SK-N-SH treated with all-trans-retinoic acid at 6 μM for 48 hours (cell line): Measurements from ENCODE around the gene TM4SF20.

ENCODE experiments used
- ATAC-seq: fragments of 200-7000 bp; cut with Tn5 transposase; 3 replicates; pipeline ENCODE4 v1.9.1; 2020; ENCODE audit warnings: mild to moderate bottlenecking, moderate library complexity
- ARNTL ChIP-seq: fragments of 450-650 bp; formaldehyde crosslinking; IDR thresholded peaks from 2 replicates; pipeline ENCODE4 v1.5.0; 2020; ENCODE audit warnings: low read depth, mild to moderate bottlenecking, moderate library complexity, borderline replicate concordance
- BACH2 ChIP-seq: fragments of 250-450 bp; sonication (Bioruptor Pico); IDR thresholded peaks from 2 replicates; pipeline ENCODE4 v1.9.0; 2021; ENCODE audit warnings: mild to moderate bottlenecking, borderline replicate concordance
- CSDC2 ChIP-seq: fragments of 250-450 bp; sonication (Bioruptor Pico); IDR thresholded peaks from 2 replicates; pipeline ENCODE4 v1.5.0; 2020; ENCODE audit warnings: mild to moderate bottlenecking, moderate library complexity
- CSRNP3 ChIP-seq: fragments of 250-450 bp; sonication (Bioruptor Pico); IDR thresholded peaks from 2 replicates; pipeline ENCODE4 v1.5.1; 2021; ENCODE audit warnings: mild to moderate bottlenecking, moderate library complexity
- ESRRG ChIP-seq: fragments of 250-450 bp; sonication (Bioruptor Pico); IDR thresholded peaks from 2 replicates; pipeline ENCODE4 v1.6.1; 2021; ENCODE audit warnings: mild to moderate bottlenecking
- GLIS3 ChIP-seq: fragments of 250-450 bp; sonication (Bioruptor Pico); IDR thresholded peaks from 2 replicates; pipeline ENCODE4 v1.5.0; 2020; ENCODE audit warnings: mild to moderate bottlenecking, moderate library complexity
- ISL1 ChIP-seq: fragments of 250-450 bp; sonication (Bioruptor Pico); IDR thresholded peaks from 2 replicates; pipeline ENCODE4 v2.1.2; 2022; ENCODE audit warnings: mild to moderate bottlenecking, moderate library complexity
- OSR1 ChIP-seq: fragments of 250-450 bp; sonication (Bioruptor Pico); IDR thresholded peaks from 2 replicates; pipeline ENCODE4 v1.8.0; 2022; ENCODE audit warnings: moderate library complexity, mild to moderate bottlenecking, inconsistent platforms
- PATZ1 ChIP-seq: fragments of 250-450 bp; sonication (Bioruptor Pico); IDR thresholded peaks from 2 replicates; pipeline ENCODE4 v1.8.0; 2020; ENCODE audit warnings: mild to moderate bottlenecking, moderate library complexity, borderline replicate concordance
- POU6F1 ChIP-seq: fragments of 250-450 bp; sonication (Bioruptor Pico); IDR thresholded peaks from 2 replicates; pipeline ENCODE4 v1.8.0; 2021; ENCODE audit warnings: low read depth, mild to moderate bottlenecking, moderate library complexity, borderline replicate concordance
- PPARA ChIP-seq: fragments of 250-450 bp; sonication (Bioruptor Pico); IDR thresholded peaks from 2 replicates; pipeline ENCODE4 v1.5.0; 2020; ENCODE audit warnings: mild to moderate bottlenecking, borderline replicate concordance
- RARB ChIP-seq: fragments of 250-450 bp; sonication (Bioruptor Pico); IDR thresholded peaks from 2 replicates; pipeline ENCODE4 v1.8.0; 2021; ENCODE audit warnings: mild to moderate bottlenecking, moderate library complexity
- SNAI2 ChIP-seq: fragments of 250-450 bp; sonication (Bioruptor Pico); IDR thresholded peaks from 2 replicates; pipeline ENCODE4 v1.5.0; 2020; ENCODE audit warnings: mild to moderate bottlenecking, moderate library complexity
- TCF4 ChIP-seq: fragments of 250-450 bp; sonication (Bioruptor Pico); IDR thresholded peaks from 2 replicates; pipeline ENCODE4 v1.8.0; 2021; ENCODE audit warnings: mild to moderate bottlenecking, moderate library complexity, borderline replicate concordance
- TOX ChIP-seq: fragments of 250-450 bp; sonication (Bioruptor Pico); IDR thresholded peaks from 2 replicates; pipeline ENCODE4 v1.8.0; 2021; ENCODE audit warnings: mild to moderate bottlenecking, moderate library complexity, borderline replicate concordance
- TSHZ2 ChIP-seq: fragments of 250-450 bp; sonication (Bioruptor Pico); IDR thresholded peaks from 2 replicates; pipeline ENCODE4 v1.5.0; 2020; ENCODE audit warnings: mild to moderate bottlenecking, moderate library complexity
- ZC3H10 ChIP-seq: fragments of 250-450 bp; sonication (Bioruptor Pico); IDR thresholded peaks from 2 replicates; pipeline ENCODE4 v1.5.1; 2021; ENCODE audit warnings: mild to moderate bottlenecking, moderate library complexity
- ZFP3 ChIP-seq: fragments of 250-450 bp; sonication (Bioruptor Pico); IDR thresholded peaks from 2 replicates; pipeline ENCODE4 v1.5.0; 2020; ENCODE audit warnings: mild to moderate bottlenecking, moderate library complexity
- ZFP30 ChIP-seq: fragments of 450-650 bp; formaldehyde crosslinking; IDR thresholded peaks from 2 replicates; pipeline ENCODE4 v1.5.0; 2022; ENCODE audit warnings: mild to moderate bottlenecking, moderate library complexity
- ZNF565 ChIP-seq: fragments of 450-650 bp; formaldehyde crosslinking; conservative IDR thresholded peaks from 2 replicates; pipeline ENCODE4 v1.5.0; 2020; ENCODE audit warnings: low read depth, mild to moderate bottlenecking, moderate library complexity
- ZNF70 ChIP-seq: fragments of 450-650 bp; formaldehyde crosslinking; IDR thresholded peaks from 2 replicates; pipeline ENCODE4 v1.5.0; 2020; ENCODE audit warnings: mild to moderate bottlenecking, moderate library complexity
- ZNF8 ChIP-seq: fragments of 450-650 bp; formaldehyde crosslinking; IDR thresholded peaks from 2 replicates; pipeline ENCODE4 v1.5.0; 2020; ENCODE audit warnings: mild to moderate bottlenecking, moderate library complexity

Gene TM4SF20

GRCh38 chr2:227322530-227323205 is 56.4 kb downstream of the TM4SF20 start:
- no peak for TF ChIP-seq PPARA (CRISPR knock-in tag)
- no peak for TF ChIP-seq ZC3H10 (CRISPR knock-in tag)
- no peak for TF ChIP-seq ZFP3 (CRISPR knock-in tag)
- no peak for TF ChIP-seq ESRRG (CRISPR knock-in tag)
- TF ChIP-seq CSRNP3 = no peak
- no peak for TF ChIP-seq POU6F1 (CRISPR knock-in tag)
- no peak for TF ChIP-seq TOX
- no peak for ATAC-seq

GRCh38 chr2:227320305-227321094 is 58.6 kb downstream of the TM4SF20 start:
- no peak for TF ChIP-seq ZC3H10 (CRISPR knock-in tag)
- TF ChIP-seq TCF4 (CRISPR knock-in tag) = no peak
- no peak for TF ChIP-seq OSR1 (CRISPR knock-in tag)
- no peak for TF ChIP-seq ZNF70
- TF ChIP-seq RARB (CRISPR knock-in tag) = no peak
- TF ChIP-seq PATZ1 = no peak
- no peak for TF ChIP-seq TOX
- no peak for TF ChIP-seq ARNTL (CRISPR knock-in tag)
- TF ChIP-seq ZFP30 (CRISPR knock-in tag) = no peak
- TF ChIP-seq GLIS3 (CRISPR knock-in tag) = no peak
- no peak for TF ChIP-seq BACH2 (CRISPR knock-in tag)
- no peak for TF ChIP-seq SNAI2 (CRISPR knock-in tag)
- no peak for TF ChIP-seq CSRNP3
- TF ChIP-seq CSDC2 (CRISPR knock-in tag) = no peak
- TF ChIP-seq ISL1 (CRISPR knock-in tag) = no peak
- no peak for TF ChIP-seq PPARA (CRISPR knock-in tag)
- TF ChIP-seq ZNF8 = no peak
- TF ChIP-seq TSHZ2 (CRISPR knock-in tag) = no peak
- TF ChIP-seq ZNF565 (CRISPR knock-in tag) = no peak
- TF ChIP-seq, all 23 proteins: peak for 0

More at GRCh38 chr2:227320305-227321094, 58.6 kb downstream of the TM4SF20 start:
- ATAC-seq = no peak
